CD14-positive monocyte (primary cell): ENCODE measurements around the gene SYNJ2. TPM values are rescaled to one million over a fixed set of nuclear protein-coding genes. Genes with fewer than 3 reads are reported as not detected.

Source experiments
- DNase-seq, 3 donors: peaks; one replicate each; pipeline ENCODE4 v3.0.0-alpha.2; 2011 to 2022
- H2AFZ ChIP-seq: 2 replicates; pipeline ENCODE4 v1.6.0; 2012; ENCODE audit warnings: mild to moderate bottlenecking, low read depth, low read length, inconsistent platforms; ENCODE audit not compliant: insufficient read depth, poor library complexity, severe bottlenecking
- H3K27ac ChIP-seq, 2 donors: 1 replicate in 1 of 2; 2 replicates in 1 of 2; pipeline ENCODE4 v1.5.1; 2012 to 2013; ENCODE audit warnings: low read length in 2 of 2, control low read depth in 1 of 2, inconsistent platforms in 1 of 2, low read depth in 1 of 2, mild to moderate bottlenecking in 1 of 2
- H3K27me3 ChIP-seq, 2 donors: one replicate each; pipeline versions ENCODE4 v1.6.0 to v1.6.1; 2011 to 2013; ENCODE audit warnings: low read length in 2 of 2; ENCODE audit not compliant: control insufficient read depth in 2 of 2, insufficient read depth in 2 of 2
- H3K36me3 ChIP-seq, 2 donors: replicated peaks in 1 of 2; 1 replicate in 1 of 2; 2 replicates in 1 of 2; pipeline versions ENCODE4 v1.5.1 to v1.6.1; 2012 to 2013; ENCODE audit warnings: low read length in 2 of 2, control low read depth in 1 of 2, inconsistent platforms in 1 of 2, mild to moderate bottlenecking in 1 of 2; ENCODE audit not compliant: insufficient read depth in 2 of 2, control insufficient read depth in 1 of 2
- H3K4me1 ChIP-seq, 2 donors: 1 replicate in 1 of 2; 2 replicates in 1 of 2; pipeline versions ENCODE4 v1.5.1 to v1.6.1; 2012 to 2013; ENCODE audit warnings: low read length in 2 of 2, control low read depth in 1 of 2, inconsistent platforms in 1 of 2, mild to moderate bottlenecking in 1 of 2, moderate library complexity in 1 of 2; ENCODE audit not compliant: insufficient read depth in 2 of 2, control insufficient read depth in 1 of 2
- H3K4me2 ChIP-seq: replicated peaks from 2 replicates; pipeline ENCODE3; 2012; ENCODE audit warnings: low read length, moderate library complexity, mild to moderate bottlenecking; ENCODE audit not compliant: poor library complexity, severe bottlenecking; ENCODE audit errors: extremely low read depth
- H3K4me3 ChIP-seq, 3 experiments: fragments of 200-600 bp in 1 of 3; sonication (generic) in 1 of 3; replicated peaks in 1 of 3; 1 replicate in 2 of 3; 2 replicates in 1 of 3; pipeline ENCODE4 v1.5.1; 2011 to 2013; ENCODE audit warnings: low read length in 3 of 3, mild to moderate bottlenecking in 3 of 3, control low read depth in 2 of 3, low read depth in 2 of 3, inconsistent platforms in 1 of 3, moderate library complexity in 1 of 3
- H3K79me2 ChIP-seq: 2 replicates; pipeline ENCODE4 v1.6.0; 2012; ENCODE audit warnings: mild to moderate bottlenecking, control low read depth, inconsistent platforms, low read length, moderate library complexity; ENCODE audit not compliant: insufficient read depth
- H3K9ac ChIP-seq: 2 replicates; pipeline ENCODE4 v1.6.0; 2017; ENCODE audit warnings: low read length, mild to moderate bottlenecking; ENCODE audit not compliant: insufficient read depth, poor library complexity, severe bottlenecking
- H3K9me3 ChIP-seq, 2 donors: replicated peaks in 1 of 2; 1 replicate in 1 of 2; 2 replicates in 1 of 2; pipeline versions ENCODE4 v1.5.1 to v1.6.1; 2012 to 2013; ENCODE audit warnings: low read length in 2 of 2, control low read depth in 1 of 2; ENCODE audit not compliant: control insufficient read depth in 1 of 2, insufficient read depth in 1 of 2
- H4K20me1 ChIP-seq: 2 replicates; pipeline ENCODE4 v1.6.0; 2012; ENCODE audit warnings: mild to moderate bottlenecking, low read length, control low read depth, moderate library complexity; ENCODE audit not compliant: insufficient read depth
- H3K27ac Mint-ChIP-seq, 7 donors: one replicate each; pipeline ENCODE4 v1.8.0; 2020; ENCODE audit warnings: mild to moderate bottlenecking in 7 of 7, mixed read lengths in 7 of 7, moderate library complexity in 6 of 7, inconsistent platforms in 2 of 7
- H3K27me3 Mint-ChIP-seq, 3 donors: one replicate each; pipeline ENCODE4 v1.8.0; 2021 to 2022; ENCODE audit warnings: low read depth in 3 of 3, mild to moderate bottlenecking in 3 of 3, mixed read lengths in 3 of 3, moderate library complexity in 3 of 3, inconsistent platforms in 1 of 3
- H3K36me3 Mint-ChIP-seq, 2 donors: one replicate each; pipeline ENCODE4 v1.8.0; 2020; ENCODE audit warnings: mixed read lengths in 2 of 2, inconsistent platforms in 1 of 2, mild to moderate bottlenecking in 1 of 2
- H3K4me1 Mint-ChIP-seq: one replicate; pipeline ENCODE4 v1.8.0; 2020; ENCODE audit warnings: mild to moderate bottlenecking, mixed read lengths
- H3K4me3 Mint-ChIP-seq, 2 donors: one replicate each; pipeline ENCODE4 v1.8.0; 2020; ENCODE audit warnings: mild to moderate bottlenecking in 2 of 2, mixed read lengths in 2 of 2, moderate library complexity in 1 of 2
- H3K9me3 Mint-ChIP-seq, 7 donors: one replicate each; pipeline ENCODE4 v1.8.0; 2020 to 2022; ENCODE audit warnings: mixed read lengths in 7 of 7, mild to moderate bottlenecking in 6 of 7, moderate library complexity in 6 of 7, inconsistent platforms in 2 of 7
- CTCF ChIP-seq: fragments of 200-600 bp; IDR thresholded peaks from one replicate; pipeline ENCODE4 v1.8.0; 2022; ENCODE audit warnings: antibody characterized with exemption, mild to moderate bottlenecking
- WGBS: methylation state at CpG from one replicate; pipeline ENCODE4 v1.1.5; 2013; ENCODE audit warnings: missing lambda C conversion rate; ENCODE audit not compliant: insufficient coverage; 5-methylcytosine and 5-hydroxymethylcytosine counted together
- intact Hi-C, 2 donors: fragments of 100-400 bp; cut with micrococcal nuclease; formaldehyde crosslinking; loops; one replicate each; pipeline versions ENCODE4 v1.15.0 to v1.15.1; 2023
- polyA plus RNA-seq, 3 donors: library from polyadenylated mRNA; depleted of rRNA in 1 of 3; unstranded in 2 of 3; stranded (reverse) in 1 of 3; fragments of 300-500 nt in 2 of 3; fragments of >200 nt in 1 of 3; fragmentation: Illumina TruSeq in 2 of 3; gene quantifications; 1 replicate in 2 of 3; 2 replicates in 1 of 3; pipeline ENCODE4 v1.2.3, GENCODE V29; 2012 to 2021

The SYNJ2 gene
- polyA plus RNA-seq, 3 donors, result 0.82 to 2.0 (median 1.6) TPM

GRCh38 chr6:158002249-158002950, 20.7 kb downstream of the SYNJ2 start:
- no peak for TF ChIP-seq CTCF
- no peaks in the 10 kb centered on the region for H3K36me3 ChIP-seq
- no peak overlapping the region for H3K4me3 Mint-ChIP-seq
- H3K27ac ChIP-seq, result no peak overlapping the region
- no peak for DNase-seq
- intact Hi-C loops, result no loop called here
- peaks cover 0 to 5% (median 0%) of the 10 kb centered on the region in 7 donors for H3K9me3 Mint-ChIP-seq
- no peaks in the 10 kb centered on the region for H3K36me3 Mint-ChIP-seq
- no peak overlapping the region for H3K9ac ChIP-seq
- H4K20me1 ChIP-seq, result no peaks in the 10 kb centered on the region
- no peak overlapping the region for H3K4me2 ChIP-seq
- H3K27me3 ChIP-seq, result no peaks in the 10 kb centered on the region
- peaks cover 8 to 15% of the 10 kb centered on the region in 2 donors for H3K4me1 ChIP-seq
- no peak overlapping the region for H2AFZ ChIP-seq
- no peaks in the 10 kb centered on the region for H3K9me3 ChIP-seq
- H3K4me1 Mint-ChIP-seq, result peaks cover 14% of the 10 kb centered on the region
- H3K27ac Mint-ChIP-seq, result peak overlapping the region in 2 of 7 donors; percentile 16 to 31
- 92% methylated on average over 4 of the region's 6 CpGs for WGBS
- H3K27me3 Mint-ChIP-seq, result peaks cover 0 to 7% (median 2%) of the 10 kb centered on the region in 3 donors
- no peaks in the 10 kb centered on the region for H3K79me2 ChIP-seq
- H3K4me3 ChIP-seq, result no peak overlapping the region

- 95% methylated on average over 14 of the region's 15 CpGs for WGBS
- Histone ChIP-seq H2AFZ (no peak overlapping the region), H3K27me3 (no peaks in the 10 kb centered on the region), H3K4me2 (no peak overlapping the region), H3K4me3 (no peak overlapping the region), H3K4me1 (peaks cover 8 to 15% of the 10 kb centered on the region in 2 donors), H3K79me2 (no peaks in the 10 kb centered on the region), H3K27ac (no peak overlapping the region), H3K9me3 (no peaks in the 10 kb centered on the region), H3K36me3 (no peaks in the 10 kb centered on the region), H3K9ac (no peak overlapping the region), H4K20me1 (no peaks in the 10 kb centered on the region)
- H3K4me3 Mint-ChIP-seq, result no peak overlapping the region
- no peak for TF ChIP-seq CTCF
- H3K27ac Mint-ChIP-seq, result peak overlapping the region in 1 of 7 donors; percentile 32
- DNase-seq, result no peak
- peaks cover 14% of the 10 kb centered on the region for H3K4me1 Mint-ChIP-seq
- H3K36me3 Mint-ChIP-seq, result no peaks in the 10 kb centered on the region
- H3K9me3 Mint-ChIP-seq, result peaks cover 0 to 5% (median 0%) of the 10 kb centered on the region in 7 donors
- intact Hi-C loops, result no loop called here
- peaks cover 0 to 5% (median 2%) of the 10 kb centered on the region in 3 donors for H3K27me3 Mint-ChIP-seq
Measured at GRCh38 chr6:158002951-158003853, 21.5 kb downstream of the SYNJ2 start.
